CD14-positive monocyte (primary cell): Measurements from ENCODE around the gene POC5. TPM values are rescaled to one million over a fixed set of nuclear protein-coding genes. Genes with fewer than 3 reads are reported as not detected.
"Not testable (repeated sequence)": the region's sequence is repeated elsewhere in the genome, so short reads cannot be mapped to it uniquely, and the experiment has no call there.

ENCODE experiments used
- DNase-seq, 3 donors: peaks; one replicate each; pipeline ENCODE4 v3.0.0-alpha.2; 2011 to 2022
- H2AFZ ChIP-seq: 2 replicates; pipeline ENCODE4 v1.6.0; 2012; ENCODE audit warnings: mild to moderate bottlenecking, low read depth, low read length, inconsistent platforms; ENCODE audit not compliant: insufficient read depth, poor library complexity, severe bottlenecking
- H3K27ac ChIP-seq, 2 donors: 1 replicate in 1 of 2; 2 replicates in 1 of 2; pipeline ENCODE4 v1.5.1; 2012 to 2013; ENCODE audit warnings: low read length in 2 of 2, control low read depth in 1 of 2, inconsistent platforms in 1 of 2, low read depth in 1 of 2, mild to moderate bottlenecking in 1 of 2
- H3K27me3 ChIP-seq, 2 donors: one replicate each; pipeline versions ENCODE4 v1.6.0 to v1.6.1; 2011 to 2013; ENCODE audit warnings: low read length in 2 of 2; ENCODE audit not compliant: control insufficient read depth in 2 of 2, insufficient read depth in 2 of 2
- H3K36me3 ChIP-seq, 2 donors: replicated peaks in 1 of 2; 1 replicate in 1 of 2; 2 replicates in 1 of 2; pipeline versions ENCODE4 v1.5.1 to v1.6.1; 2012 to 2013; ENCODE audit warnings: low read length in 2 of 2, control low read depth in 1 of 2, inconsistent platforms in 1 of 2, mild to moderate bottlenecking in 1 of 2; ENCODE audit not compliant: insufficient read depth in 2 of 2, control insufficient read depth in 1 of 2
- H3K4me1 ChIP-seq, 2 donors: 1 replicate in 1 of 2; 2 replicates in 1 of 2; pipeline versions ENCODE4 v1.5.1 to v1.6.1; 2012 to 2013; ENCODE audit warnings: low read length in 2 of 2, control low read depth in 1 of 2, inconsistent platforms in 1 of 2, mild to moderate bottlenecking in 1 of 2, moderate library complexity in 1 of 2; ENCODE audit not compliant: insufficient read depth in 2 of 2, control insufficient read depth in 1 of 2
- H3K4me2 ChIP-seq: replicated peaks from 2 replicates; pipeline ENCODE3; 2012; ENCODE audit warnings: low read length, moderate library complexity, mild to moderate bottlenecking; ENCODE audit not compliant: poor library complexity, severe bottlenecking; ENCODE audit errors: extremely low read depth
- H3K4me3 ChIP-seq, 3 experiments: fragments of 200-600 bp in 1 of 3; sonication (generic) in 1 of 3; replicated peaks in 1 of 3; 1 replicate in 2 of 3; 2 replicates in 1 of 3; pipeline ENCODE4 v1.5.1; 2011 to 2013; ENCODE audit warnings: low read length in 3 of 3, mild to moderate bottlenecking in 3 of 3, control low read depth in 2 of 3, low read depth in 2 of 3, inconsistent platforms in 1 of 3, moderate library complexity in 1 of 3
- H3K79me2 ChIP-seq: 2 replicates; pipeline ENCODE4 v1.6.0; 2012; ENCODE audit warnings: mild to moderate bottlenecking, control low read depth, inconsistent platforms, low read length, moderate library complexity; ENCODE audit not compliant: insufficient read depth
- H3K9ac ChIP-seq: 2 replicates; pipeline ENCODE4 v1.6.0; 2017; ENCODE audit warnings: low read length, mild to moderate bottlenecking; ENCODE audit not compliant: insufficient read depth, poor library complexity, severe bottlenecking
- H3K9me3 ChIP-seq, 2 donors: replicated peaks in 1 of 2; 1 replicate in 1 of 2; 2 replicates in 1 of 2; pipeline versions ENCODE4 v1.5.1 to v1.6.1; 2012 to 2013; ENCODE audit warnings: low read length in 2 of 2, control low read depth in 1 of 2; ENCODE audit not compliant: control insufficient read depth in 1 of 2, insufficient read depth in 1 of 2
- H4K20me1 ChIP-seq: 2 replicates; pipeline ENCODE4 v1.6.0; 2012; ENCODE audit warnings: mild to moderate bottlenecking, low read length, control low read depth, moderate library complexity; ENCODE audit not compliant: insufficient read depth
- H3K27ac Mint-ChIP-seq, 7 donors: one replicate each; pipeline ENCODE4 v1.8.0; 2020; ENCODE audit warnings: mild to moderate bottlenecking in 7 of 7, mixed read lengths in 7 of 7, moderate library complexity in 6 of 7, inconsistent platforms in 2 of 7
- H3K27me3 Mint-ChIP-seq, 3 donors: one replicate each; pipeline ENCODE4 v1.8.0; 2021 to 2022; ENCODE audit warnings: low read depth in 3 of 3, mild to moderate bottlenecking in 3 of 3, mixed read lengths in 3 of 3, moderate library complexity in 3 of 3, inconsistent platforms in 1 of 3
- H3K36me3 Mint-ChIP-seq, 2 donors: one replicate each; pipeline ENCODE4 v1.8.0; 2020; ENCODE audit warnings: mixed read lengths in 2 of 2, inconsistent platforms in 1 of 2, mild to moderate bottlenecking in 1 of 2
- H3K4me1 Mint-ChIP-seq: one replicate; pipeline ENCODE4 v1.8.0; 2020; ENCODE audit warnings: mild to moderate bottlenecking, mixed read lengths
- H3K4me3 Mint-ChIP-seq, 2 donors: one replicate each; pipeline ENCODE4 v1.8.0; 2020; ENCODE audit warnings: mild to moderate bottlenecking in 2 of 2, mixed read lengths in 2 of 2, moderate library complexity in 1 of 2
- H3K9me3 Mint-ChIP-seq, 7 donors: one replicate each; pipeline ENCODE4 v1.8.0; 2020 to 2022; ENCODE audit warnings: mixed read lengths in 7 of 7, mild to moderate bottlenecking in 6 of 7, moderate library complexity in 6 of 7, inconsistent platforms in 2 of 7
- CTCF ChIP-seq: fragments of 200-600 bp; IDR thresholded peaks from one replicate; pipeline ENCODE4 v1.8.0; 2022; ENCODE audit warnings: antibody characterized with exemption, mild to moderate bottlenecking
- WGBS: methylation state at CpG from one replicate; pipeline ENCODE4 v1.1.5; 2013; ENCODE audit warnings: missing lambda C conversion rate; ENCODE audit not compliant: insufficient coverage; 5-methylcytosine and 5-hydroxymethylcytosine counted together
- intact Hi-C, 2 donors: fragments of 100-400 bp; cut with micrococcal nuclease; formaldehyde crosslinking; loops; one replicate each; pipeline versions ENCODE4 v1.15.0 to v1.15.1; 2023
- polyA plus RNA-seq, 3 donors: library from polyadenylated mRNA; depleted of rRNA in 1 of 3; unstranded in 2 of 3; stranded (reverse) in 1 of 3; fragments of 300-500 nt in 2 of 3; fragments of >200 nt in 1 of 3; fragmentation: Illumina TruSeq in 2 of 3; gene quantifications; 1 replicate in 2 of 3; 2 replicates in 1 of 3; pipeline ENCODE4 v1.2.3, GENCODE V29; 2012 to 2021

POC5 gene
- polyA plus RNA-seq, 3 donors: 4.3 to 13.5 (median 5.5) TPM

GRCh38 chr5:75729321-75729720, 12.1 kb upstream of the POC5 start:
- H3K4me1 Mint-ChIP-seq: no peaks in the 10 kb centered on the region
- peaks cover 0 to 13% (median 5%) of the 10 kb centered on the region in 7 donors for H3K9me3 Mint-ChIP-seq

GRCh38 chr5:75727931-75728330, 10.7 kb upstream of the POC5 start:
- H3K4me1 ChIP-seq: no peaks in the 10 kb centered on the region
- H3K4me3 Mint-ChIP-seq: no peak overlapping the region
- no peaks in the 10 kb centered on the region for H3K4me1 Mint-ChIP-seq
- no peaks in the 10 kb centered on the region for H4K20me1 ChIP-seq
- H3K79me2 ChIP-seq: no peaks in the 10 kb centered on the region
- H3K36me3 ChIP-seq: no peaks in the 10 kb centered on the region
- no peaks in the 10 kb centered on the region for H3K27me3 ChIP-seq
- no CpG with 5 or more reads among the region's 2 CpGs for WGBS
- no peak overlapping the region for H3K4me3 ChIP-seq
- H3K36me3 Mint-ChIP-seq: no peaks in the 10 kb centered on the region
- H3K27ac ChIP-seq: no peak overlapping the region
- no peak for DNase-seq
- H3K4me2 ChIP-seq: no peak overlapping the region
- H3K27me3 Mint-ChIP-seq: peaks cover 0 to 4% (median 0%) of the 10 kb centered on the region in 3 donors
- H2AFZ ChIP-seq: no peak overlapping the region
- H3K9me3 ChIP-seq: peaks cover 0 to 3% of the 10 kb centered on the region in 2 donors
- peaks cover 0 to 12% (median 8%) of the 10 kb centered on the region in 7 donors for H3K9me3 Mint-ChIP-seq
- H3K27ac Mint-ChIP-seq: no peak overlapping the region
- H3K9ac ChIP-seq: no peak overlapping the region
- intact Hi-C loops: no loop called here
- no peak for TF ChIP-seq CTCF

More at GRCh38 chr5:75729321-75729720, 12.1 kb upstream of the POC5 start:
- 100% methylated on average over 1 of the region's 3 CpGs for WGBS
- Histone ChIP-seq H3K4me1 (no peaks in the 10 kb centered on the region), H3K36me3 (no peaks in the 10 kb centered on the region), H2AFZ (no peak overlapping the region), H3K4me2 (no peak overlapping the region), H3K27ac (no peak overlapping the region), H3K9me3 (peaks cover 3% of the 10 kb centered on the region in 2 donors), H4K20me1 (no peaks in the 10 kb centered on the region), H3K4me3 (no peak overlapping the region), H3K79me2 (no peaks in the 10 kb centered on the region), H3K27me3 (no peaks in the 10 kb centered on the region), H3K9ac (no peak overlapping the region)
- TF ChIP-seq CTCF: no peak
- H3K27me3 Mint-ChIP-seq: peaks cover 0 to 4% (median 0%) of the 10 kb centered on the region in 3 donors
- intact Hi-C loops: no loop called here
- H3K27ac Mint-ChIP-seq: no peak overlapping the region
- no peak for DNase-seq
- H3K36me3 Mint-ChIP-seq: no peaks in the 10 kb centered on the region
- H3K4me3 Mint-ChIP-seq: no peak overlapping the region

GRCh38 chr5:75726224-75726623, 9.0 kb upstream of the POC5 start:
- peak overlapping the region in 1 of 7 donors; percentile 3 for H3K27ac Mint-ChIP-seq
- H3K27ac ChIP-seq: not testable (repeated sequence)

More at GRCh38 chr5:75726224-75726623, 9.0 kb upstream of the POC5 start:
- H3K4me2 ChIP-seq, H3K79me2 ChIP-seq, H3K9ac ChIP-seq, H3K36me3 ChIP-seq, H3K4me1 Mint-ChIP-seq, H2AFZ ChIP-seq, intact Hi-C loops, H3K36me3 Mint-ChIP-seq, DNase-seq, H3K4me3 Mint-ChIP-seq, H4K20me1 ChIP-seq, H3K9me3 ChIP-seq, H3K4me1 ChIP-seq, H3K4me3 ChIP-seq, H3K27me3 Mint-ChIP-seq, H3K27me3 ChIP-seq, H3K9me3 Mint-ChIP-seq: not testable (repeated sequence)
